Measurements from ENCODE around the gene CIZ1. TPM values are rescaled to one million over a fixed set of nuclear protein-coding genes. Genes with fewer than 3 reads are reported as not detected.
"Not testable (repeated sequence)": the region's sequence is repeated elsewhere in the genome, so short reads cannot be mapped to it uniquely, and the experiment has no call there.

CIZ1 gene
- total RNA-seq, 1 donor from 2014 or later = 128 TPM

DNA sequence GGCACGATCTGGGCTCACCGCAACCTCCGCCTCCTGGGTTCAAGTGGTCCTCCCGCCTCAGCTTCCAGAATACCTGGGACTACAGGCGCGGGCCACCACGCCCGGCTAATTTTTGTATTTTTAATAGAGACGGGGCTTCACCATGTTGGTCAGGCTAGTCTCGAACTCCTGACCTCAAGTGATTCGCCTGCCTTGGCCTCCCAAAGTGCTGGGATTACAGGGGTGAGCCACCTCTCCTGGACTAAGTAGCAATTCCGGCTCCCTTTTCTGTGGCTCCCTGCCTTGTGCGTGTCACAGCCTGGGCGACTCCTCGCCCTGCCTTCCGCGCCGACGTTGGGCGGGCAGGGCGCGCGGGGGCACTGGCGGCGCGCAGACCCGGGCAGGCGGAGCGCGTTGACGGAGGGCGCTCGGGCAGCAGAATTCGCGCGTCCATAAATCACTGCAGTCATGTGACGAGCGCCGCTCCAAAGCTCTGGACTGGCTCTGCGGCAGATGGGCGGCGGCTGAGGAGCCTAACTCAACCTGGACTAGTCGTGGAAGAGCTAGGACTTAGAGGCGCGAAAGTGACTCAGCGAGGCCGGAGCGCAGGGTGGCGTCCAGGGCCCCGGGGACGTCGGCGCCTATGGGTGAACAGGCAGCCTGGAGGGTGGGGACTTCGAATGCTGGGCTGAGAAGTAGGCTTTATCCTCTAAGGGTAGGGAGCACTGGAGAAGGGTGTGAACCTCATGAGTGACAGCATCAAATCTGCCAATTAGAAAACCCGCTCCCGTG lies 1.4 kb upstream of the CIZ1 start:
- intact Hi-C loops (cut with micrococcal nuclease) = no loop called here

DNA sequence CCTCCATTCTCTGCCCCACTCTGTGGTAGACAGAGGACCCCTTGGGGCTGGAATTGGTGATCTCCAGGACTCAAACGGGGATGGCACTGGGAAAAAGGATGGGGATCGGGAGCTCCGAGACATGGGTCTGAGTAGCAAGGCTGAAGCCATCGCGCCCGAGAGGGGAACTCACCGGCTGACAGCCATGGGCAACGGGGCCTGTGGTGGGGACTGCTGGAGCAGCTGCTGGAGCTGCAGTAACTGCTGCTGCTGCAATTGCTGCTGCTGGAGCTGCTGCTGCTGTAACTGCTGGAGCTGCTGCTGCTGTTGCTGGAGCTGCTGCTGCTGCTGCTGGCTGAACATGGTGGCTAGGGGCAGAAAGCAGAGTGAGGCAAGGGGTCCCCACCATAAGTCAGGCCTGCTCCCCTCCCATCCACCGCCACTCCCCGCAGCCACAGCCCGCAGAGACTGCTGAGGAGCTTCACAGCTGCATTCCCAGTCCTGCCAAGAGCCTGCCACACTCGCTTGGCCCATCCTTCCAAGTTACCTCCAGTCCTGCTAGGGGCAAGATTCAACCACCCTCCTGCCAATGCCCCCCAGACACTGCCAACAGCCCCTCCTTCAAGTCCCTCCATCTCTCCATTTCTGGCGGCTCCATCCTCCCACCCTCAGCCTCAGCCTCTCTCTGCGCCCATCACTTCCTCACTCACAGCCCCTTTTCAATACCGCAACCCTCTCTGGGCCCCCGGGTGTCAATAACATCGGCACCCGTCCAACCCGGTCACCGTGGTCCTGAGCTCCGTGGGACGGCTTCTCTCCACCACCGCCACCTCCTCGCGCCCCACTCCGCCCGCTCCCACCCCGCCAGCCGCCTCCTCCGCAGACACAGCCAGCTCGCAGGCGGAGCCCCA lies 611 bp downstream of the CIZ1 start:
- intact Hi-C loops (cut with micrococcal nuclease) = loop anchor here (2.0 kb wide), 2 partner anchors 62 to 150 kb away; partner anchors contain the start of gene SLC27A4

- intact Hi-C loops (cut with micrococcal nuclease) = loop anchor here (2.0 kb wide), 2 partner anchors 61 to 151 kb away; partner anchors contain the start of gene SLC27A4
Observed at GRCh38 chr9:128190013-128190412, 1.4 kb downstream of the CIZ1 start.

DNA sequence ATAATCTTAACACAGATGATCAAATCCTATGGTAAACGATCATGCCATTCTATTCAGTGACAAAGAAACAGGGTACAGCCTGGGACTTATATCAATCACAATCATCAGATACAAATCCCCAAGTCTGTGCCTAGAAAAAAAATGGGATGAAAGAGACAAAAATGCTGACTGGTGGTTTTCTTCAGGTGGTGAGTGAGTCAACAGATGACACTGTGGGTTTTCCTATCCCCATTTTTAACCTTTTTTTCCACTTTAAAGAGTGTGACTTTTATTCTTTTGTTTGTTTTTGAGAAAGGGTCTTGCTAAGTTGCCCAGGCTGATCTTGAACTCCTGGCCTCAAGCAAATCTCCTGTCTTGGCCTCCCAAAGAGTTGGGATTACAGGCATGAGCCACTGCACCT lies 3.2 kb downstream of the CIZ1 start:
- intact Hi-C loops (cut with micrococcal nuclease) = no loop called here

DNA sequence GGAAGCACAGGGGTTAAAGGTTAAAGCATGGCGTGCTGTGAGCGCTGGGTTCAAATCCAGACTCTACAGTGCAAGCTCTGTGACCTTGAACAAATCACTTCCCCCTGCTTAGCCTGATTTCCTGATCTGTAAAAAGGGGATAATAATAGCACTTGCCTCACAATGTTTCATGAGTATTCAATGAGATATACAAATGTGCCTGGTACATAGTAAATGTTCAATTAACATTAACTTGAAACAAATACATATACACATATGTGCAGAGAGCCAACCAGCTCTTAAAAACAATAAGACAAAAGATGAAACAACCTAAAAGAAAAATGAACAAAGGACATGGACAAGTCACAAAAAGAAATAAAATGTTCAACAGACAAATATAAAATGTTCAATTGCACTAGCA lies 4.0 kb downstream of the CIZ1 start:
- intact Hi-C loops (cut with micrococcal nuclease) = no loop called here

DNA sequence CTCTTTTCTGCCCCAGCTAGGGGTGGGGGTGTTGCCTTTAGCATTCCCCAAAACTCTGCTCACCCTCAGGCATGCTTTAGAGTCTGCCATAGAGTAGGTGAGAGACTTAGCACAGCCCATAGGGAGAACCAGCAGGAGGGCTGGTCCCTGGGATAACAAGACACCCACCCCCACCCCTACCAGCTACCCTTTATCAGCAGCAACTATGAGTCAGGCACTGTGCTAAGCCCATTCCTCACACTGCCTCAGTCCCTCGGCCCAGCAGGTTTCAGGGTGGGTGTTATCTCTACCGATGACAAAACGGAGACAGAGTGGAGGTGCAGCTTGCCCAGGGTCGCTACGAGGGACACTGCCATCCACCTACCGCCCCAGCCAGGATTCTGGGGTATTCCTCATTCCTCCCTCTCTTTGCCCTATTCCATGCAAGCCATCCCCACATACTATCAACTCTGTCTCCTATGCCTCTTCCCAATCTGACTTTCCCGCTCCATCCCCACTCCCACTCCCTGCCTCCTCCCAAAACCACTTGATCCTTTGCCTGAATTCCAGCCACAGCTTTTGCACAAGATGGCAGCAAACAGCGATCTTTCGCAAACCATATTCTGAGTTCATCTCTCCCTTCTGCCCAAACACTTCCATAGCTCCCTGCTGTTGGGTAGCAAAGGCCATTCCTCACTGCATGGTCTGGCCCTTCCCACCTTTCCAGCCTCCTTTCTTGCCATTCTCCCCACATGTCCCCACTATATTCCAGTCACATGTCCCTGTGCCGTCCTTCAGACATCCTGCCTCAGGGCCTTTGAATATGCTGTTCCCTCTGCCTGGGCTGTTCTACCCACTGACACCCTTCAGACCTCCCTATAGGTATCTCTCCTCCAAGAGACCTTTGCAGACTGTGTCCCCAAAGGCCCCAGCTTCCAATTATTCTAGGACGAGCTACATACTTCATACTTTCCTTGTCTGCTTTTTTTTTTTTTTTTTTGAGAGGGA lies 5.1 kb downstream of the CIZ1 start:
- intact Hi-C loops (cut with micrococcal nuclease) = no loop called here

- intact Hi-C loops (cut with micrococcal nuclease) = no loop called here
Observed at GRCh38 chr9:128182893-128183588, 8.3 kb downstream of the CIZ1 start.

DNA sequence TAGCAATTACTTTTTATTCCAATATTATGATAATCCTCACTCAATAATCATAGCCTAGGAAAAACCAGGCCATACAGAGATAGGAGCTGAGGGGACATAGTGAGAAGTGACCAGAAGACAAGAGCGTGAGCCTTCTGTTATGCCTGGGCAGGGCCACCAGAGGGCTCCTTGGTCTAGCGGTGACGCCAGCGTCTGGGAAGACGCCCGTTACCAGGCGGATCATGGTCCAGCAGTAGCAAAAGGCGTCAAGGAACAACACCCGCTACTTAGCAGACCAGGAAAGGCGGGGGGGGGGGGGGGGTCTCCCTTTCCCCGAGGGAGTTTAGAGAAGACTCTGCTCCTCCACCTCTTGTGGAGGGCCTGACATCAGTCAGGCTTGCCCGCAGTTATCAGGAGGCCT lies 9.9 kb downstream of the CIZ1 start:
- intact Hi-C loops (cut with micrococcal nuclease) = not testable (repeated sequence)

- intact Hi-C loops (cut with micrococcal nuclease) = no loop called here
Observed at GRCh38 chr9:128180447-128180846, 10.9 kb downstream of the CIZ1 start.

GRCh38 chr9:128180001-128180400 lies 11.4 kb downstream of the CIZ1 start:
- intact Hi-C loops (cut with micrococcal nuclease) = no loop called here

DNA sequence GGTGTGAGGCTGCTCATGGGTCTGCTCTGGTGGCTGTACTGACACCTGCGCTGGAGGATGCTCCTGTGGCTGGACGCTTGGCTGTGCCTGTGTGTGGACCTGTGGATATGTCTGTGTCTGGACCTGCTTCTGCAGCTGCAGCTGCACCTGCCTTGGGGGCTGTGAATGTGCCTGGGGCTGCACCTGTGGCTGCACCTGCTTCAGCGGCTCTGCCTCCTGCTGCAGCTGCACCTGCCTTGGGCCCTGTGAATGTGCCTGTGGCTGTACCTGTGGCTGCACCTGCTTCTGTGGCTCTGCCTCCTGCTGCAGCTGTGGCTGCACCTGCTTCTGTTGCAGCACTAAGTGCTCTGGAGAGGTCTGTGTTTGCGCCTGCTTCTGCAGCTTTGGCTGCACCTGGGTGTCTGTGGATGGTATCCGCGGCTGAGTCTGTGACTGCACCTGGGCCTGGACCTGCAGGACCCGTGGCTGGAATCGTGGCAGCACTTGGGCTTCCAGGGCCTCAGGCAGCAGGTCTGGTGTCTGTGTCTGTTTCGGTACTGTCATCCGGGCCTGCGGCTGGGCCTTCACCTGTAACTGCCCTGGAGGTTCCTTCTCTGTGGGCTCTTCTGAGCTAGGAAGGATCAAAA lies 12.5 kb downstream of the CIZ1 start:
- intact Hi-C loops (cut with micrococcal nuclease) = no loop called here

DNA sequence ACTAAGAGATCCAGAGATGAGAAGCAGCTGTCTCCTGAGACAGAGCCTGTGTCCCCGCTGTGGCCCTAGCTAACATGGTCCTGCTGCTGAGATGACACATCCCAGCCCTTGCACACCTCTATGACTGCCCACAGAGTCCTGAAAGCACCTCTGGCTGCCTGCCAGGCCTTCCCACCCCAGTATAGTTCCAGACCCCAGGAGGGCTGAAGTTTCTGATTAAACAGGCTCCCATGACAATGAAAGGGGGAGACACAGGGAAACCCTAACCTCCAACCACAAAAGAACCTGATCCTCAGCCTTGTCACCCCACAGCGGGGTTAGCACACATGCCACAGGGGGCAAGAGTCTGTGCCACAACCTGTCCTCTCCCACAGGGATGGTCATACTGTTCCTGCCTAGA lies 15.6 kb downstream of the CIZ1 start:
- intact Hi-C loops (cut with micrococcal nuclease) = no loop called here

- intact Hi-C loops (cut with micrococcal nuclease) = no loop called here
Observed at GRCh38 chr9:128175102-128175563, 16.2 kb downstream of the CIZ1 start.

DNA sequence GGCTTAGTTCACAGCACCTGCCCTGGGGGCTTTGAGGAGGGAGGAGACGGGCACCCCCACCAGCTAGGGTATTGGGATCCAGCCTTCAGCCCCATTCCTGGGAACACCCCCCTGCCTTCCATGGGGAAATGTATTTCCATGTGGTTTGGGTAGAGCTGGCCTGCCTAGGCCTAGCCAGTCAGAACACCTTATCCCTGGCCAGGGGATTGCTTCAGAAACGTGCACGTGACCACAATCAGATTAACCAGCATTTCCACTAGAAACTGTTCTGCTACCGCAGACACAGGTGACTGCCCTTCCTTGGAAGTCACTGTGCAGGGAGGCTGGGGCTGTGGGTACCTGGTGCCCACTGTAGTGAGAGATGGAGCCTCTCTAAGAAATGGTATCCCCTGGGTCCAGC lies 17.3 kb downstream of the CIZ1 start:
- intact Hi-C loops (cut with micrococcal nuclease) = no loop called here

DNA sequence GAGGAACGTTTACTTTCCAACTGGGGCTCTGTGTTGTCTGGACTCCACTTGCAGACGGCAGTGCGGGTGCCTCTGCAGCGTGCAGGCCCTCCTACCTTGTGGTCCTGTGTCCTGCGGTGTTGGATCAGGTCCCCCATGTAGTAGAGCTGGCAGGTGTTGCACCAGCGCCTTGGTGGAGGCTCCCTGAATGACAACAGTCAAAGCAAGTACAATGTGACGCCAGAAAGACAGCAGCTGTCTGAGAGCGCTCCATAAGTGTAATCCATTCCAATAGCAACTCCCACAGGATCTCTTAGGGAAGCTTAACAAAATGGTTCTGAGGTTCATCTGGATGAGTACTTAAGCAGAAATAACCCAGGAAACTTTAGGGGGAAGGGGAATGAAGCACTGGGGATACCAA lies 21.4 kb downstream of the CIZ1 start:
- intact Hi-C loops (cut with micrococcal nuclease) = no loop called here

- intact Hi-C loops (cut with micrococcal nuclease) = no loop called here
Observed at GRCh38 chr9:128169492-128169891, 21.9 kb downstream of the CIZ1 start.

DNA sequence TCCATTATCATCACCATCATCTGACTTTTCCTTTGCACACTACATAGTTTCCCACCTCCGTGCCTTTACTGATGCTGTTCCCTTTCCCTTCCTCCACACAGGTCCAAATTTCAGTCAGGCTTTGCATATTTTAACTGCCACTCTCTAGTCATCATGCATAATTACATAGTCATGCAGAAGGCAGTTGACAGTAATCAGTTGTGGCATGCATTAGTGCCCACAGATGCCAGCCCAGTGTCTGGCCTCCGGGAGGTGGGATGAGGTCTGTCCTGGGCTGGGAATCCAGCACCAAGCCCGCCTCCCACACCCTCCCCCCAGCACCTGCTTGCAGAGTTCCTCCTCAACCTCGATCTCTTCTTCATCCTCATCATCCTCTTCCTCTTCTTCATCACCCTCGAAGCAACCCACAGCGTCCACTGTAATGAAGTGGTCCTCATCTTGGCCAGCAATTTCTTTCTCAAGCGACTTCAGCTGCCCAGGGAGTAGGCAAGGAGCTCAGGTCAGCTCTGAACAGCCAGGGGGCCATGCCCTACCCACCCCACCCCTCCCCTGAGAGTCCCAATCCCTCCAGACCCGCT lies 22.6 kb downstream of the CIZ1 start:
- intact Hi-C loops (cut with micrococcal nuclease) = no loop called here

DNA sequence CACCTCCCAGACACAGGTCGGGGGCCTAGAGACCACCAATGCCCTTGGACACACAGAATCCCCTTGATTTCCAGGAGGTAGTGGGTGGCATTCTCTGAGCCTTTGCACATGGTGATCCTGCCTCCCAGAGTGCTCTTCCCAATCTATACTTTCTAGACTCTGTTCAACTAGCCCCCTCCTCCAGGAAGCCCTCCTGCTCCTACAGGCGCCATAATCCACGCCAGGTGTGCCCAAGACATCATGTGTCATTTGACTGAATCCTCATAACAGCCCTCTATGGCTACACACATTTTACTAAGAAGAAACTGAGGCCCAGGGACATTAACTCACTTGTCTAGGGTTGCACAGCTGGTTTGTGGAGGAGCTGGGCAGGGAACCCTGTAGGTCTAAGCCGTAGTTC lies 24.2 kb downstream of the CIZ1 start:
- intact Hi-C loops (cut with micrococcal nuclease) = no loop called here

GRCh38 chr9:128166169-128166568 lies 25.2 kb downstream of the CIZ1 start:
- intact Hi-C loops (cut with micrococcal nuclease) = no loop called here

All from T-helper 2 cell treated with Interferon-gamma antibody and Interleukin-4, amounts not matched to agents 100 ng/mL and 5 ng/mL, for 36 hours (primary cell).